Activated naive CD4-positive, alpha-beta T cell treated with anti-CD3 and anti-CD28 coated beads, Interleukin-2, amount 50 U/mL, for 72 hours (primary cell): Measurements from ENCODE around the gene CCDC71L. TPM values are rescaled to one million over a fixed set of nuclear protein-coding genes. Genes with fewer than 3 reads are reported as not detected.

ENCODE experiments used
- ATAC-seq, 2 donors: fragments of 150-1000 bp; cut with Tn5 transposase; 2 replicates each; pipeline ENCODE4 v1.10.0; 2021; ENCODE audit warnings: mild to moderate bottlenecking in 2 of 2, moderate library complexity in 2 of 2
- DNase-seq, 2 donors: peaks; one replicate each; pipeline ENCODE4 v3.0.0; 2021 to 2022; ENCODE audit warnings: low spot score in 2 of 2
- H3K27ac Mint-ChIP-seq, 2 donors: one replicate each; pipeline ENCODE4 v1.8.0; 2022; ENCODE audit warnings: mild to moderate bottlenecking in 2 of 2, mixed read lengths in 2 of 2
- H3K36me3 Mint-ChIP-seq, 2 donors: one replicate each; pipeline ENCODE4 v1.8.0; 2022; ENCODE audit warnings: mixed read lengths in 2 of 2
- H3K9me3 Mint-ChIP-seq, 2 donors: one replicate each; pipeline ENCODE4 v1.8.0; 2022; ENCODE audit warnings: mixed read lengths in 2 of 2
- total RNA-seq, 2 donors: library from RNA; stranded (reverse); gene quantifications; one replicate each; pipeline ENCODE4 v1.2.3, GENCODE V29; 2022

CCDC71L gene
- total RNA-seq, 2 donors from 2014 or later, result 10.4 to 11.4 TPM

GRCh38 chr7:106641416-106641815 lies 19.5 kb downstream of the CCDC71L start:
- ATAC-seq (no peak), DNase-seq (no peak)
- H3K27ac Mint-ChIP-seq, result no peak overlapping the region
- peaks cover 0 to 5% of the 10 kb centered on the region in 2 donors for H3K9me3 Mint-ChIP-seq
- H3K36me3 Mint-ChIP-seq, result peaks cover 0 to 6% of the 10 kb centered on the region in 2 donors

- ATAC-seq (no peak), DNase-seq (no peak)
- Mint-ChIP-seq H3K9me3 (peaks cover 0 to 5% of the 10 kb centered on the region in 2 donors), H3K36me3 (peaks cover 0 to 6% of the 10 kb centered on the region in 2 donors), H3K27ac (no peak overlapping the region)
Measured at GRCh38 chr7:106640368-106641141, 20.4 kb downstream of the CCDC71L start.

DNA sequence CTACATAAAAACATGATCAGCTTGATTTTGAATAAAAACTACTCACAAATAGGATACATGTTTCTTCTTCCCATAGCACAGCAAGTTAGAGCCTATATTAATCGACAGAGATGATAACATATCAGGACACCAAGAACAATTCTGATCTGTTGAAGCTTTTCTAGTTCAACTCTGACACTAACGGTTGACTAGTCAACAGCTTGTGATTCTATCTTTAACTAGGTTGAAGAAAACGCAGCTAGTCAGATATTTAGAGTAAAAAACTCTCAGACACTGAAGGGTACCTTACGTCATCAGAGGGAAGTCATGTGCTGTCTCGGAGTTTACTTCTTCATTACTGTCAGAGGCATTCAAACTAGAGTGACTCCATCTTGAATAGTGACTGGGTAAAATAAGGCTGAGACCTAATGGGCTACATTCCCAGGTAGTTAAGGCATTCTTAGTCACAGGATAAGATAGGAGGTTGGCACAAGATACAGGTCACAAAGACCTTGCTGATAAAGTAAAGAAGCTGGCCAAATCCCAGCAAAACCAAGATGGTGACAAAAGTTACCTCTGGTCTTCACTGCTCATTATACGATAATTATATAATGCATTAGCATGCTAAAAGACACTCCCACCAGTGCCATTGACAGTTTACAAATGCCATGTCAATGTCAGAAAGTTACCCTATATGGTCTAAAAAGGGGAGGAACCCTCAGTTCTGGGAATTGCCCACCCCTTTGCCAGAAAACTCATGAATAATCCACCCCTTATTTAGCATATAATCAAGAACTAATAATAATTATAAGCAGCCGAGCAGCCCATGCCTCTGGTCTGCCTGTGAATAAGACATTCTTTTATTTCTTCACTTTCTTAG lies 21.3 kb downstream of the CCDC71L start:
- DNase-seq, result no peak
- ATAC-seq, result no peak
- Mint-ChIP-seq H3K27ac (no peak overlapping the region), H3K9me3 (peaks cover 0 to 5% of the 10 kb centered on the region in 2 donors), H3K36me3 (peaks cover 0 to 6% of the 10 kb centered on the region in 2 donors)

DNA sequence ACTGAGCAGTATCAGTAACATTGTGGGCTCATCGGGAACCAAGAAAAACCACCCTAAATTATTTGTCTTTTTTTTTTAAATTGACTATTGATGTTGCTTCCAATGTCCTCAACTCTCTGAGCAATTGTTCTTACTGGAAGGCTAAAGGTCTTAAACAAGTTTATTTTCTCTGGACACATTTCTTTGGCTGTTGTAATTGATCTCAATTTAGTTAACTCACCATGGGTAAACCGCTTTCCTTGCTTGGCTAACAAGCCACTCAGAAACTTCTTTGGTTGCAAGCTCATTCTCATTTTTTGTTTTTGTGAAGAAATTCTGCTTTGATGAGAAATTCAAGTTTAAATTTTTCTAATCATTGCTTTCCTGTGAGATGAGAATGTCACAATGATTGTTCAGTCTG lies 25.5 kb downstream of the CCDC71L start:
- ATAC-seq, result no peak
- H3K9me3 Mint-ChIP-seq, result no peaks in the 10 kb centered on the region

DNA sequence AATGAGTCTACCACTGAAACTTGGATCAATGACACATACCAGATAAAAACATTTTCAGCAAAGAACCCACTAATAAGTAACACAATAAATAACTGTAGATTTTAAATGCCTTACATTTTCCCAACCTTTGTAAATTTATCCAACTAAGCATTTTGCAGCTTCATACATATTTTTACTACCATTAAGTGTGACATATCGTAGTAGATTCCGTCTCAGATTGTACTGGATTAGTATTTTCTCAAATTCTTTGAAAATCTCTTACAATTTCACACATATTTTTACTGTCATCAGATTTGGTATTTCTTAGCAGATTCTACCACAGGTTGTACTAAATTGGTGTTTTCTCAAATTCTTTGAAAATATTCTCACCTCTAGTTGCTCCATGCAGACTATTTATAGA lies 26.0 kb downstream of the CCDC71L start:
- DNase-seq, result no peak
- no peak for ATAC-seq
- H3K27ac Mint-ChIP-seq, result no peak overlapping the region

More for the DNA sequence above, 25.5 kb downstream of the CCDC71L start:
- Mint-ChIP-seq H3K27ac (no peak overlapping the region), H3K36me3 (no peaks in the 10 kb centered on the region)
- no peak for DNase-seq

GRCh38 chr7:106630648-106631047 lies 30.3 kb downstream of the CCDC71L start:
- Mint-ChIP-seq H3K27ac (no peak overlapping the region), H3K9me3 (no peaks in the 10 kb centered on the region), H3K36me3 (no peaks in the 10 kb centered on the region)
- ATAC-seq (no peak), DNase-seq (no peak)

More for the DNA sequence above, 26.0 kb downstream of the CCDC71L start:
- Mint-ChIP-seq H3K9me3 (no peaks in the 10 kb centered on the region), H3K36me3 (no peaks in the 10 kb centered on the region)

- ATAC-seq (no peak), DNase-seq (no peak)
- no peak overlapping the region for H3K27ac Mint-ChIP-seq
- H3K9me3 Mint-ChIP-seq, result no peaks in the 10 kb centered on the region
- no peaks in the 10 kb centered on the region for H3K36me3 Mint-ChIP-seq
Measured at GRCh38 chr7:106629516-106629915, 31.4 kb downstream of the CCDC71L start.

DNA sequence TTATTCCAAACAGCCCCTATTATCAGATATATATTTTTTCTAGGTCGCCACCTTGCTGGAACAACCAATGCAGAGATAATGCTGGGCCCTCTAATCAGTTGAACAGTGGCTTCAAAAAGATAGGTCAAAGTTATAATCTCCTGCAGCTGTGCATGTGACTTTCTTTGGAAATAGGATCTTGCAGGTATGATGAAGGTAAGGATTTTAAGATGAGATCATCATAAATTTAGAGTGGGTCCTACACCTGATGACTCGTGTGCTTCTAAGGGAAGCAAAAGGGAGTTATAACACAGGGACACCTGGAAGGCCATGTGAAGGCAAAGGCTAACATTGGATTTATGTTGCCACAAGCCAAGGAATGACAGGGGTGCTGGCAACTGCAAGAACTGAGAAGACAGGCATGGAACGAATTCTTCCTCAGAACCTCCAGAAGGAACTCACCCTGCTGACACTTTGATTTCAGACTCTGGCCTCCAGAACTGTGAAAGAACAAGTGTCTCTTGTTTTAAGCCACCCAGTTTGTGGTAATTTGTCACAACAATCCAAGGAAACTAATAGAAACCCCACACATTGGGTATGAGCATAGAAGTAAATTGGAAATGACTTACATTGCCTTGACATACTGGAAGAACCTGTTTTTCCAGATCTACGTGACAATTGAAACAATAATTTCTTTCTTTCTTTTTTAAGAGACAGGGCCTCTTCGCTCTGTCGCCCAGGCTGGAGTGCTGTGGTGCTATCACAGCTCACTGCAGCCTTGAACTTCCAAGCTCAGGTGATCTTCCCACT lies 34.4 kb downstream of the CCDC71L start:
- H3K27ac Mint-ChIP-seq, result no peak overlapping the region
- peaks cover 0 to 6% of the 10 kb centered on the region in 2 donors for H3K36me3 Mint-ChIP-seq
- no peak for DNase-seq
- H3K9me3 Mint-ChIP-seq, result peaks cover 0 to 7% of the 10 kb centered on the region in 2 donors
- ATAC-seq, result no peak

DNA sequence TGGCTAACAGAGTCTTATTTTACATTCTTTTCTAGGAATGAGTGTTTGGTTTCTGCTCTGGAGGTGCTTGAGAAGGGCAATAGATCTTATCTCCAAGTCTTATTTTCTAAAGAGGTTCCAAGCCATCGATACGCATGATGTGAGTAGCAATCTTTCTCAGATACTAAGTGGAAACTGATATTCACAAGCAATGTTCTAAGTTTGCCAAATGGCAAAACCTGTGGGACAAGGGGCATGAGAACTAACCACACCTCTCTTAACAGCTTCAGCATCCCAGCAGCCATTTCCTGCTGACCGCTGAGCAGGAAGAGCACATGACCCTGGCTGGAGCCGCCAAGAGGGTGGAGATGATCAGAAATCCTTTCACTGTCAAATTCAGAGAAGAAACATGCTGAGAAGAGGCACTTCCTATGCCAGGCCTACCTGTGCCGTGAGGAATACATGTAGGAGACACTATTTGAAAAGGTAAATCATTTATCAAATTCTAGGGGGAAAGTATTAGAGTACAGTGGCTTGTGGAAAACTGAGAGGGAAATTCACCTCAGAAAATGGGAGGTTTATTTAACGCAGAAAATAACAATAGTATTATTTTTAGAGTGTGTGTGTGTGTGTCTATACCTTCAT lies 35.2 kb downstream of the CCDC71L start:
- DNase-seq (no peak), ATAC-seq (no peak)
- Mint-ChIP-seq H3K27ac (no peak overlapping the region), H3K9me3 (peaks cover 0 to 7% of the 10 kb centered on the region in 2 donors), H3K36me3 (peaks cover 0 to 6% of the 10 kb centered on the region in 2 donors)

GRCh38 chr7:106623853-106624252 lies 37.1 kb downstream of the CCDC71L start:
- no peak for ATAC-seq
- peaks cover 0 to 10% of the 10 kb centered on the region in 2 donors for H3K36me3 Mint-ChIP-seq
- DNase-seq, result no peak
- no peak overlapping the region for H3K27ac Mint-ChIP-seq
- H3K9me3 Mint-ChIP-seq, result peaks cover 0 to 14% of the 10 kb centered on the region in 2 donors

DNA sequence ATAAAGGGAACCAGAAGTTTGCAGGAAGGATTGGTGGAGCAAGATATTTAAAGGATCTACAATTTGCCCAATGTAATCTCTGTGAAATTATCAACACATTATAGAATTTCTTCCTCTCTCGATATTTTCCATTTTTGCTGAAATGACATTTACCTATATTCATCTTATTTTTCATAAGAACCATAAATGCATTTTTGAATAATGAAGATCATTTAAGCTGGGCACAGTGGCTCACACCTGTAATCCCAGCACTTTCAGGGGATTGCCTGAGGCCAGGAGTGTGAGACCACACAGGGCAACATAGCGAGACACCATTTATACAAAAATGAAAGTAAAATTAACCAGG lies 37.7 kb downstream of the CCDC71L start:
- DNase-seq, result no peak
- no peak overlapping the region for H3K27ac Mint-ChIP-seq
- peaks cover 0 to 10% of the 10 kb centered on the region in 2 donors for H3K36me3 Mint-ChIP-seq
- no peak for ATAC-seq
- peaks cover 0 to 14% of the 10 kb centered on the region in 2 donors for H3K9me3 Mint-ChIP-seq

- ATAC-seq (no peak), DNase-seq (no peak)
- Mint-ChIP-seq H3K36me3 (peaks cover 0 to 10% of the 10 kb centered on the region in 2 donors), H3K9me3 (peaks cover 0 to 14% of the 10 kb centered on the region in 2 donors), H3K27ac (no peak overlapping the region)
Measured at GRCh38 chr7:106622654-106623314, 38.2 kb downstream of the CCDC71L start.

GRCh38 chr7:106621393-106622132 lies 39.4 kb downstream of the CCDC71L start:
- Mint-ChIP-seq H3K27ac (no peak overlapping the region), H3K9me3 (peaks cover 0 to 14% of the 10 kb centered on the region in 2 donors), H3K36me3 (peaks cover 0 to 10% of the 10 kb centered on the region in 2 donors)
- no peak for DNase-seq
- no peak for ATAC-seq

- H3K9me3 Mint-ChIP-seq, result peaks cover 0 to 14% of the 10 kb centered on the region in 2 donors
- H3K36me3 Mint-ChIP-seq, result peaks cover 0 to 10% of the 10 kb centered on the region in 2 donors
- ATAC-seq (no peak), DNase-seq (no peak)
- no peak overlapping the region for H3K27ac Mint-ChIP-seq
Measured at GRCh38 chr7:106620676-106621075, 40.3 kb downstream of the CCDC71L start.

GRCh38 chr7:106620034-106620433 lies 40.9 kb downstream of the CCDC71L start:
- no peak for ATAC-seq
- Mint-ChIP-seq H3K27ac (no peak overlapping the region), H3K36me3 (peaks cover 0 to 10% of the 10 kb centered on the region in 2 donors), H3K9me3 (peaks cover 0 to 14% of the 10 kb centered on the region in 2 donors)
- DNase-seq, result no peak
